ENCODE results near the gene TCAP.

GRCh38 chr17:39709998-39710964, 45.1 kb downstream of the TCAP start:
- TF ChIP-seq TCF7L2 (IDR thresholded peaks at IDR 0.05; ENCODE audit: low read depth, low read length) (no peak), CTCF (IDR thresholded peaks at IDR 0.05) (no peak)
